Measurements from ENCODE around the gene FXN. TPM values are rescaled to one million over a fixed set of nuclear protein-coding genes. Genes with fewer than 3 reads are reported as not detected.

FXN gene
- total RNA-seq, 1 experiment from 2014 or later, result 24.1 TPM

GRCh38 chr9:69118656-69119055, 83.1 kb downstream of the FXN start:
- ChIA-PET CTCF (no interaction called here), POLR2A (no interaction called here), RAD21 (ENCODE audit: low non-redundant PET in 1 of 2, low total read pairs in 2 of 2, uncharacterized antibody in 2 of 2, unreplicated experiment in 2 of 2) (interaction anchor here in 1 of 2 experiments (0.6 kb wide), 1 partner anchor 103 kb away, joined by 5 read pairs; no protein-coding TSS in a partner anchor)
- Histone ChIP-seq H3K9me2 (ENCODE audit: insufficient read depth) (no peaks in the 10 kb centered on the region), H3K79me2 (ENCODE audit: insufficient read depth, low read length) (peaks cover 21% of the 10 kb centered on the region), H3K9ac (ENCODE audit: low read length) (no peak overlapping the region), H3K27me3 (ENCODE audit: insufficient read depth, low read length) (no peaks in the 10 kb centered on the region), H3K4me2 (ENCODE audit: low read length) (no peak overlapping the region), H4K20me1 (ENCODE audit: insufficient read depth) (no peaks in the 10 kb centered on the region), H3K36me3 (ENCODE audit: control insufficient read depth in 1 of 2, insufficient read depth in 2 of 2, low read length in 2 of 2) (no peaks in the 10 kb centered on the region), H3K9me3 (ENCODE audit: control insufficient read depth in 1 of 2, insufficient read depth in 1 of 2, low read depth in 1 of 2, low read length in 2 of 2) (no peaks in the 10 kb centered on the region), H3K27ac (ENCODE audit: low read depth, low read length) (no peak overlapping the region), H3K4me3 (replicated peaks in 1 of 2; ENCODE audit: low read depth in 1 of 2, low read length in 2 of 2) (no peak overlapping the region), H2AFZ (ENCODE audit: low read depth, low read length, poor library complexity, severe bottlenecking) (no peak overlapping the region), H3K4me1 (ENCODE audit: control insufficient read depth in 1 of 2, insufficient read depth in 2 of 2, low read length in 2 of 2) (peaks cover 22 to 53% of the 10 kb centered on the region in 2 experiments)
- TF ChIP-seq ZBTB33 (IDR thresholded peaks at IDR 0.05; ENCODE audit: extremely low read depth, insufficient replicate concordance, low read length) (no peak), FOSL1 (IDR thresholded peaks at IDR 0.05; ENCODE audit: low read depth) (no peak), JUND (IDR thresholded peaks at IDR 0.05) (no peak), ELF1 (IDR thresholded peaks at IDR 0.05; ENCODE audit: borderline replicate concordance, low read depth) (no peak), RAD21 (IDR thresholded peaks at IDR 0.05; ENCODE audit: low read depth) (no peak), SP1 (IDR thresholded peaks at IDR 0.05; ENCODE audit: low read depth) (no peak), SIN3A (IDR thresholded peaks at IDR 0.05; ENCODE audit: low read depth) (no peak), TCF7L2 (IDR thresholded peaks at IDR 0.05; ENCODE audit: borderline replicate concordance, extremely low read depth, insufficient read depth, insufficient read length) (no peak), POLR2AphosphoS5 (IDR thresholded peaks at IDR 0.05; ENCODE audit: low read depth, low read length) (no peak), SRF (IDR thresholded peaks at IDR 0.05; ENCODE audit: low read depth) (no peak), ZNF274 (IDR thresholded peaks at IDR 0.05; ENCODE audit: low read depth, low read length) (no peak), EGR1 (IDR thresholded peaks at IDR 0.05; ENCODE audit: low read depth) (no peak), YY1 (IDR thresholded peaks at IDR 0.05; ENCODE audit: extremely low read depth, insufficient replicate concordance, low read depth, low read length) (no peak), ZFX (IDR thresholded peaks at IDR 0.05) (no peak), REST (IDR thresholded peaks at IDR 0.05; ENCODE audit: low read depth) (no peak), CTCF (IDR thresholded peaks at IDR 0.05 in 2 of 3, conservative IDR thresholded peaks at IDR 0.05 in 1 of 3; ENCODE audit: borderline replicate concordance in 1 of 3, insufficient read depth in 1 of 3, low read depth in 2 of 3, low read length in 2 of 3) (no peak), CEBPB (IDR thresholded peaks at IDR 0.05; ENCODE audit: low read depth) (no peak), CBX3 (IDR thresholded peaks at IDR 0.05; ENCODE audit: low read depth) (no peak)
- TF ChIP-seq, protein P1, sequence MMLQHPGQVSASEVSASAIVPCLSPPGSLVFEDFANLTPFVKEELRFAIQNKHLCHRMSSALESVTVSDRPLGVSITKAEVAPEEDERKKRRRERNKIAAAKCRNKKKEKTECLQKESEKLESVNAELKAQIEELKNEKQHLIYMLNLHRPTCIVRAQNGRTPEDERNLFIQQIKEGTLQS (IDR thresholded peaks at IDR 0.05), result no peak
- TF ChIP-seq, protein P2, sequence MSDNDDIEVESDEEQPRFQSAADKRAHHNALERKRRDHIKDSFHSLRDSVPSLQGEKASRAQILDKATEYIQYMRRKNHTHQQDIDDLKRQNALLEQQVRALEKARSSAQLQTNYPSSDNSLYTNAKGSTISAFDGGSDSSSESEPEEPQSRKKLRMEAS (IDR thresholded peaks at IDR 0.05), result no peak
- DNase-seq (ENCODE audit: low read depth, low spot score) (no peak), ATAC-seq (no peak)
- BruUV-seq (replicated peaks), result no TSS peak
- intact Hi-C loops (cut with micrococcal nuclease), result no loop called here

Measured in HCT116 (cell line).